HCT116 (cell line): ENCODE data around the gene HNRNPK. TPM values are rescaled to one million over a fixed set of nuclear protein-coding genes. Genes with fewer than 3 reads are reported as not detected.

Experiments used
- ATAC-seq: fragments of 200-7000 bp; cut with Tn5 transposase; 2 replicates; pipeline ENCODE4 v1.9.1; 2020; ENCODE audit warnings: mild to moderate bottlenecking, moderate library complexity
- BruUV-seq: library from RNA; stranded (reverse); fragments of 400-500 nt; replicated peaks from 2 replicates; lab custom pipeline; 2021; lab: Mats Ljungman, UMichigan
- CTCF ChIA-PET: fragments of 300-600 bp; sonication (Branson Sonifier 250); formaldehyde crosslinking; loops from one replicate; lab custom pipeline; 2021; ENCODE audit warnings: antibody characterized with exemption; lab: Charles Lee
- POLR2A ChIA-PET: fragments of 300-600, 350-600 bp; sonication (Branson Sonifier 250); formaldehyde crosslinking; loops from one replicate; lab custom pipeline; 2021; ENCODE audit warnings: antibody characterized with exemption; lab: Charles Lee
- RAD21 ChIA-PET, 2 experiments: fragments of 300-600 bp; sonication (Branson Sonifier 250); formaldehyde crosslinking; loops; one replicate each; lab custom pipeline; 2023; ENCODE audit warnings: low total read pairs in 2 of 2; ENCODE audit not compliant: uncharacterized antibody in 2 of 2, unreplicated experiment in 2 of 2, low non-redundant PET in 1 of 2; lab: Charles Lee
- DNase-seq: peaks from one replicate; pipeline ENCODE4 v3.0.0-alpha.2; 2010; ENCODE audit warnings: low read depth, low spot score
- H2AFZ ChIP-seq: fragments of 200-600 bp; shearing (Covaris generic), sonication (generic); 2 replicates; pipeline ENCODE4 v1.6.1; 2017; ENCODE audit warnings: low read depth, mixed run types, mixed read lengths, antibody characterized with exemption, low read length; ENCODE audit not compliant: poor library complexity, severe bottlenecking
- H3K27ac ChIP-seq: 2 replicates; pipeline ENCODE4 v1.5.1; 2012; ENCODE audit warnings: low read depth, low read length
- H3K27me3 ChIP-seq: fragments of 200-600 bp; sonication (generic); 2 replicates; pipeline ENCODE4 v1.6.1; 2016; ENCODE audit warnings: mixed run types, low read length, mixed read lengths; ENCODE audit not compliant: insufficient read depth
- H3K36me3 ChIP-seq, 2 experiments: fragments of 200-500 bp in 1 of 2; fragments of 200-600 bp in 1 of 2; sonication (Bioruptor generic) in 1 of 2; sonication (generic) in 1 of 2; 2 replicates each; pipeline versions ENCODE4 v1.5.1 to v1.6.1; 2014 to 2016; ENCODE audit warnings: low read length in 2 of 2, inconsistent platforms in 1 of 2, mixed read lengths in 1 of 2, mixed run types in 1 of 2; ENCODE audit not compliant: insufficient read depth in 2 of 2, control insufficient read depth in 1 of 2
- H3K4me1 ChIP-seq, 2 experiments: fragments of 200-600 bp in 1 of 2; sonication (generic) in 1 of 2; 2 replicates each; pipeline versions ENCODE4 v1.5.1 to v1.6.1; 2012 to 2017; ENCODE audit warnings: low read length in 2 of 2, inconsistent platforms in 1 of 2, mild to moderate bottlenecking in 1 of 2, mixed read lengths in 1 of 2, mixed run types in 1 of 2, moderate library complexity in 1 of 2; ENCODE audit not compliant: insufficient read depth in 2 of 2, control insufficient read depth in 1 of 2
- H3K4me2 ChIP-seq: fragments of 200-600 bp; sonication (generic); 2 replicates; pipeline ENCODE4 v1.6.1; 2017; ENCODE audit warnings: mixed run types, low read length, mixed read lengths
- H3K4me3 ChIP-seq, 2 experiments: fragments of 200-600 bp in 1 of 2; sonication (generic) in 1 of 2; replicated peaks in 1 of 2; 2 replicates each; pipeline ENCODE4 v1.5.1; 2011 to 2016; ENCODE audit warnings: low read length in 2 of 2, control low read depth in 1 of 2, low read depth in 1 of 2, mild to moderate bottlenecking in 1 of 2, mixed read lengths in 1 of 2, mixed run types in 1 of 2
- H3K79me2 ChIP-seq: fragments of 200-600 bp; sonication (generic); 2 replicates; pipeline ENCODE4 v1.6.1; 2017; ENCODE audit warnings: mild to moderate bottlenecking, mixed run types, low read length, moderate library complexity, mixed read lengths; ENCODE audit not compliant: insufficient read depth
- H3K9ac ChIP-seq: fragments of 200-600 bp; sonication (generic); 2 replicates; pipeline ENCODE4 v1.6.1; 2016; ENCODE audit warnings: low read length, mixed read lengths
- H3K9me2 ChIP-seq: fragments of 200-600 bp; sonication (generic), shearing (Covaris generic); 2 replicates; pipeline ENCODE4 v1.6.1; 2017; ENCODE audit warnings: mixed run types, mild to moderate bottlenecking, moderate library complexity; ENCODE audit not compliant: insufficient read depth
- H3K9me3 ChIP-seq, 2 experiments: fragments of 200-500 bp in 1 of 2; fragments of 200-600 bp in 1 of 2; sonication (Bioruptor generic) in 1 of 2; sonication (generic) in 1 of 2; 2 replicates each; pipeline ENCODE4 v1.6.1; 2014 to 2017; ENCODE audit warnings: low read length in 2 of 2, mixed read lengths in 2 of 2, inconsistent platforms in 1 of 2, low read depth in 1 of 2, mild to moderate bottlenecking in 1 of 2, mixed run types in 1 of 2, moderate library complexity in 1 of 2; ENCODE audit not compliant: control insufficient read depth in 1 of 2, insufficient read depth in 1 of 2
- H4K20me1 ChIP-seq: fragments of 200-600 bp; sonication (generic), shearing (Covaris generic); 2 replicates; pipeline ENCODE4 v1.6.1; 2017; ENCODE audit warnings: mixed run types, mild to moderate bottlenecking, moderate library complexity; ENCODE audit not compliant: insufficient read depth
- ATF3 ChIP-seq: IDR thresholded peaks from 2 replicates; pipeline ENCODE4 v1.6.1; 2012
- CBX3 ChIP-seq: IDR thresholded peaks from 2 replicates; pipeline ENCODE4 v1.6.1; 2012; ENCODE audit warnings: low read depth
- CEBPB ChIP-seq: IDR thresholded peaks from 2 replicates; pipeline ENCODE4 v1.6.1; 2012; ENCODE audit warnings: low read depth
- EGR1 ChIP-seq: IDR thresholded peaks from 2 replicates; pipeline ENCODE4 v1.6.1; 2012; ENCODE audit warnings: low read depth
- EZH2 ChIP-seq: fragments of 200-600 bp; sonication (generic); IDR thresholded peaks from 2 replicates; pipeline ENCODE4 v1.6.1; 2017; ENCODE audit warnings: antibody characterized with exemption, mixed run types
- EZH2phosphoT487 ChIP-seq: fragments of 200-600 bp; IDR thresholded peaks from 2 replicates; pipeline ENCODE4 v1.6.1; 2018; ENCODE audit warnings: antibody characterized with exemption, borderline replicate concordance
- FOSL1 ChIP-seq: IDR thresholded peaks from 2 replicates; pipeline ENCODE4 v1.6.1; 2012; ENCODE audit warnings: low read depth
- MAX ChIP-seq: IDR thresholded peaks from 2 replicates; pipeline ENCODE4 v1.6.1; 2012
- POLR2AphosphoS5 ChIP-seq: IDR thresholded peaks from 2 replicates; pipeline ENCODE4 v1.6.1; 2011; ENCODE audit warnings: mild to moderate bottlenecking, low read depth, low read length, moderate library complexity
- REST ChIP-seq: IDR thresholded peaks from 2 replicates; pipeline ENCODE4 v1.6.1; 2012; ENCODE audit warnings: low read depth
- SIN3A ChIP-seq: IDR thresholded peaks from 2 replicates; pipeline ENCODE4 v1.6.1; 2012; ENCODE audit warnings: low read depth
- SP1 ChIP-seq: IDR thresholded peaks from 2 replicates; pipeline ENCODE4 v1.6.1; 2012; ENCODE audit warnings: low read depth
- SRF ChIP-seq: IDR thresholded peaks from 2 replicates; pipeline ENCODE4 v1.6.1; 2012; ENCODE audit warnings: low read depth
- TCF7L2 ChIP-seq: IDR thresholded peaks from 2 replicates; pipeline ENCODE4 v1.7.0; 2011; ENCODE audit warnings: borderline replicate concordance, inconsistent platforms; ENCODE audit not compliant: insufficient read depth, insufficient read length; ENCODE audit errors: extremely low read depth
- YY1 ChIP-seq: IDR thresholded peaks from 2 replicates; pipeline ENCODE4 v1.6.1; 2011; ENCODE audit warnings: low read length, low read depth, moderate library complexity, mild to moderate bottlenecking; ENCODE audit not compliant: insufficient replicate concordance; ENCODE audit errors: extremely low read depth
- intact Hi-C: fragments of 100-400 bp; cut with micrococcal nuclease; formaldehyde crosslinking; loops from 2 replicates; pipeline ENCODE4 v1.10.0; 2022
- total RNA-seq: library from RNA; stranded (reverse); gene quantifications from one replicate; pipeline ENCODE4 v1.2.1, GENCODE V29; 2021; ENCODE audit not compliant: unreplicated experiment

The HNRNPK gene
- total RNA-seq, 1 experiment from 2014 or later, result 624 TPM

GRCh38 chr9:83964973-83965349, 15.1 kb downstream of the HNRNPK start:
- DNase-seq (no peak), ATAC-seq (peak; percentile 31)
- peaks cover 5 to 6% of the 10 kb centered on the region in 2 experiments; a peak in 3 of 4 replicates for H3K4me1 ChIP-seq
- H3K27ac ChIP-seq, result no peak overlapping the region
- no TSS peak for BruUV-seq
- ChIA-PET CTCF (no interaction called here), RAD21 (interaction anchor here in 1 of 2 experiments (0.6 kb wide), 1 partner anchor 274 kb away, joined by 3 read pairs; no protein-coding TSS in a partner anchor), POLR2A (interaction anchor here (0.6 to 2.1 kb wide), 3 partner anchors 8 to 311 kb away, joined by 3 to 10 read pairs (median 5); partner anchors contain the start of genes HNRNPK and RMI1)
- TF ChIP-seq REST (no peak), SP1 (0 out of 2 replicates have a peak, but pooled peaks have one; percentile 6)
- no peaks in the 10 kb centered on the region for H3K9me3 ChIP-seq
- no peak overlapping the region for H3K9ac ChIP-seq
- no peaks in the 10 kb centered on the region for H3K9me2 ChIP-seq
- H3K79me2 ChIP-seq, result peaks cover 7% of the 10 kb centered on the region
- no peak overlapping the region for H2AFZ ChIP-seq
- H3K27me3 ChIP-seq, result no peaks in the 10 kb centered on the region
- H3K36me3 ChIP-seq, result peaks cover 14 to 20% of the 10 kb centered on the region in 2 experiments
- H4K20me1 ChIP-seq, result peaks cover 14% of the 10 kb centered on the region; the same call in 1 of the 2 replicates
- no peak overlapping the region for H3K4me3 ChIP-seq
- intact Hi-C loops, result no loop called here
- no peak overlapping the region for H3K4me2 ChIP-seq

GRCh38 chr9:83962165-83962564, 17.9 kb downstream of the HNRNPK start:
- no peak overlapping the region for H3K4me3 ChIP-seq
- no peaks in the 10 kb centered on the region for H3K9me3 ChIP-seq
- H4K20me1 ChIP-seq, result peaks cover 5% of the 10 kb centered on the region; the same call in 1 of the 2 replicates
- H3K9me2 ChIP-seq, result no peaks in the 10 kb centered on the region
- no peak overlapping the region for H3K27ac ChIP-seq
- DNase-seq (no peak), ATAC-seq (no peak)
- no peak overlapping the region for H3K9ac ChIP-seq
- no TSS peak for BruUV-seq
- H3K4me1 ChIP-seq, result peaks cover 5 to 6% of the 10 kb centered on the region in 2 experiments; a peak in 3 of 4 replicates
- ChIA-PET CTCF (interaction anchor here (2.3 kb wide), 1 partner anchor 299 kb away, joined by 7 read pairs; no protein-coding TSS in a partner anchor), RAD21 (no interaction called here), POLR2A (interaction anchor here (1.3 kb wide), 1 partner anchor 18 kb away, joined by 5 read pairs; the partner anchor contains the start of genes HNRNPK and RMI1)
- H3K4me2 ChIP-seq, result no peak overlapping the region
- H3K27me3 ChIP-seq, result no peaks in the 10 kb centered on the region
- H3K79me2 ChIP-seq, result no peaks in the 10 kb centered on the region
- H3K36me3 ChIP-seq, result peaks cover 0 to 3% of the 10 kb centered on the region in 2 experiments; a peak in 1 of 4 replicates
- no peak overlapping the region for H2AFZ ChIP-seq
- intact Hi-C loops, result loop anchor here (1.0 kb wide), 1 partner anchor 18 kb away; the partner anchor contains the start of genes HNRNPK and RMI1
- TF ChIP-seq FOSL1 (no peak), SIN3A (no peak), MAX (0 out of 2 replicates have a peak, but pooled peaks have one; percentile 9), ATF3 (peak; percentile 62; the same call in 1 of the 2 replicates), EZH2phosphoT487 (no peak), EGR1 (no peak), SP1 (0 out of 2 replicates have a peak, but pooled peaks have one; percentile 20), YY1 (no peak), TCF7L2 (no peak), EZH2 (no peak), POLR2AphosphoS5 (no peak), CEBPB (peak; percentile 78), SRF (no peak), CBX3 (no peak)
